Liver (tissue), 9 donors: ENCODE results near the gene BMP6. TPM values are rescaled to one million over a fixed set of nuclear protein-coding genes. Genes with fewer than 3 reads are reported as not detected.

Experiments
- DNase-seq: peaks from one replicate; pipeline ENCODE4 v3.0.0-alpha.2; 2017; ENCODE audit warnings: low spot score
- H3K27ac ChIP-seq, 2 donors: one replicate each; pipeline ENCODE4 v1.7.0; 2013; ENCODE audit warnings: inconsistent platforms in 2 of 2, low read length in 2 of 2, control low read depth in 1 of 2, low read depth in 1 of 2, mild to moderate bottlenecking in 1 of 2
- H3K27me3 ChIP-seq, 4 donors: one replicate each; pipeline versions ENCODE4 v1.6.1 to v1.7.0; 2013; ENCODE audit warnings: low read length in 3 of 4, inconsistent platforms in 1 of 4, mild to moderate bottlenecking in 1 of 4, moderate library complexity in 1 of 4; ENCODE audit not compliant: control insufficient read depth in 4 of 4, insufficient read depth in 4 of 4
- H3K36me3 ChIP-seq, 4 donors: one replicate each; pipeline versions ENCODE4 v1.6.1 to v1.7.0; 2013; ENCODE audit warnings: low read length in 3 of 4, mild to moderate bottlenecking in 3 of 4, low read depth in 1 of 4, moderate library complexity in 1 of 4; ENCODE audit not compliant: control insufficient read depth in 4 of 4, insufficient read depth in 3 of 4
- H3K4me1 ChIP-seq, 4 donors: one replicate each; pipeline versions ENCODE4 v1.6.1 to v1.7.0; 2013; ENCODE audit warnings: low read length in 3 of 4, mild to moderate bottlenecking in 3 of 4, moderate library complexity in 1 of 4; ENCODE audit not compliant: control insufficient read depth in 4 of 4, insufficient read depth in 4 of 4
- H3K4me3 ChIP-seq, 3 donors: one replicate each; pipeline versions ENCODE4 v1.6.1 to v1.7.0; 2013; ENCODE audit warnings: low read length in 3 of 3, control low read depth in 1 of 3, low read depth in 1 of 3, mild to moderate bottlenecking in 1 of 3
- H3K9ac ChIP-seq, 2 donors: one replicate each; pipeline ENCODE4 v1.7.0; 2013; ENCODE audit warnings: low read length in 2 of 2, mild to moderate bottlenecking in 2 of 2, moderate library complexity in 2 of 2, control low read depth in 1 of 2, low read depth in 1 of 2
- H3K9me3 ChIP-seq, 4 donors: one replicate each; pipeline versions ENCODE4 v1.6.1 to v1.7.0; 2013; ENCODE audit warnings: low read length in 3 of 4; ENCODE audit not compliant: control insufficient read depth in 4 of 4
- CTCF ChIP-seq: fragments of 150-350 bp; IDR thresholded peaks from 2 replicates; pipeline ENCODE4 v1.5.1; 2017; ENCODE audit warnings: improper control_type of control experiment, low read depth, low read length; ENCODE audit not compliant: missing input control
- EGR1 ChIP-seq, 2 donors: IDR thresholded peaks; 2 replicates each; pipeline ENCODE4 v1.6.1; 2016 to 2018; ENCODE audit warnings: antibody characterized with exemption in 2 of 2, low read depth in 2 of 2
- FOXA1 ChIP-seq: IDR thresholded peaks from 2 replicates; pipeline ENCODE4 v1.6.1; 2016; ENCODE audit warnings: antibody characterized with exemption
- FOXA2 ChIP-seq: IDR thresholded peaks from 2 replicates; pipeline ENCODE4 v1.6.1; 2016; ENCODE audit warnings: antibody characterized with exemption
- GABPA ChIP-seq, 2 donors: IDR thresholded peaks in 1 of 2; conservative IDR thresholded peaks in 1 of 2; 2 replicates each; pipeline ENCODE4 v1.6.1; 2016; ENCODE audit warnings: antibody characterized with exemption in 2 of 2, mild to moderate bottlenecking in 1 of 2, moderate library complexity in 1 of 2
- HNF4A ChIP-seq, 2 donors: conservative IDR thresholded peaks; 2 replicates each; pipeline ENCODE4 v1.6.1; 2016; ENCODE audit warnings: antibody characterized with exemption in 2 of 2, mild to moderate bottlenecking in 2 of 2
- HNF4G ChIP-seq: IDR thresholded peaks from 2 replicates; pipeline ENCODE4 v1.6.1; 2016; ENCODE audit warnings: antibody characterized with exemption
- JUND ChIP-seq, 2 donors: IDR thresholded peaks; 2 replicates each; pipeline ENCODE4 v1.6.1; 2016; ENCODE audit warnings: antibody characterized with exemption in 2 of 2
- NR2F2 ChIP-seq: IDR thresholded peaks from 2 replicates; pipeline ENCODE4 v1.6.1; 2016; ENCODE audit warnings: antibody characterized with exemption
- RAD21 ChIP-seq, 2 donors: IDR thresholded peaks; 2 replicates each; pipeline ENCODE4 v1.6.1; 2016; ENCODE audit warnings: antibody characterized with exemption in 2 of 2, mild to moderate bottlenecking in 2 of 2
- RXRA ChIP-seq, 2 donors: IDR thresholded peaks; 2 replicates each; pipeline ENCODE4 v1.6.1; 2017 to 2018; ENCODE audit warnings: antibody characterized with exemption in 2 of 2, mild to moderate bottlenecking in 1 of 2
- SP1 ChIP-seq: IDR thresholded peaks from 2 replicates; pipeline ENCODE4 v1.6.1; 2018; ENCODE audit warnings: antibody characterized with exemption, mild to moderate bottlenecking
- TAF1 ChIP-seq: conservative IDR thresholded peaks from 2 replicates; pipeline ENCODE4 v1.6.1; 2016; ENCODE audit warnings: antibody characterized with exemption, mild to moderate bottlenecking
- YY1 ChIP-seq: IDR thresholded peaks from 2 replicates; pipeline ENCODE4 v1.6.1; 2016; ENCODE audit warnings: antibody characterized with exemption, mild to moderate bottlenecking
- ZBTB33 ChIP-seq: IDR thresholded peaks from 2 replicates; pipeline ENCODE4 v1.6.1; 2016; ENCODE audit warnings: antibody characterized with exemption
- WGBS: extraction: QIAGEN DNeasy Blood & Tissue Kit; methylation state at CpG from one replicate; pipeline ENCODE4 v1.1.7; 2013; 5-methylcytosine and 5-hydroxymethylcytosine counted together
- polyA plus RNA-seq, 2 donors: library from polyadenylated mRNA; stranded (reverse) in 1 of 2; unstranded in 1 of 2; fragments of 200-250 nt in 1 of 2; fragments of >200 nt in 1 of 2; fragmentation: Nextera tagmentation in 1 of 2; extraction: Ambion mirVana in 1 of 2; gene quantifications; one replicate each; pipeline versions ENCODE4 v1.2.1 to v1.2.3, GENCODE V29; 2013 to 2015
- total RNA-seq, 2 donors: library from RNA; depleted of rRNA; stranded (reverse); fragments of >200 nt; gene quantifications; one replicate each; pipeline ENCODE4 v1.2.3, GENCODE V29; 2014
- TF ChIP-seq, protein P1 (sequence below): IDR thresholded peaks from 2 replicates; pipeline ENCODE4 v1.6.1; 2016; ENCODE audit warnings: antibody characterized with exemption
- TF ChIP-seq, protein P2 (sequence below): IDR thresholded peaks from 2 replicates; pipeline ENCODE4 v1.6.1; 2016; ENCODE audit warnings: antibody characterized with exemption
- TF ChIP-seq, protein P3 (sequence below): IDR thresholded peaks from 2 replicates; pipeline ENCODE4 v1.6.1; 2016; ENCODE audit warnings: antibody characterized with exemption, mild to moderate bottlenecking
- donor health status: healthy.
- donor health status: healthy.
- donor health status: healthy.
- donor health status: healthy.
- donor health status: healthy.

BMP6 gene
- total and polyA plus RNA-seq, 4 donors: 0.57 to 5.9 (median 2.3) TPM

DNA sequence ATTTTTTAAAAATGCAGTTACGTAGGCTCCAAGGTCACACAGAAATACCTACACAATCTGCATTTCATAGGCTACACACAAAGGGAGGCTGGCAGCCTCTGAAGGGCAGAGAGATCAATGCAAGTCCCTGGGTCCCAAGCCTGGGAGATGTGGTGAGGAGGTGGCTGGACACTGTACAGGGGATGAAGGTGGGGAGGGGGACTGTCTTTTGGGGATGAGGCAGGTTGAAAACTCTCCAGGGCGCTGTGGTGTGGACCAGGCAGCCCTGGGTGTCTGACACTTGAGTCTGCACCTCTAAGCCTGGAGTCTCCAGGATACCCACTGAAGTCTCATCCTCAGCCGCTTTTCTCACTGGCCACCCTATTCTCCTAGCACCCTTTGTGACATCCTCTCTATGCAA is 160.2 kb downstream of the BMP6 start (continued):
- TF ChIP-seq SP1: no peak
- TF ChIP-seq FOXA2: no peak
- TF ChIP-seq, protein P1, sequence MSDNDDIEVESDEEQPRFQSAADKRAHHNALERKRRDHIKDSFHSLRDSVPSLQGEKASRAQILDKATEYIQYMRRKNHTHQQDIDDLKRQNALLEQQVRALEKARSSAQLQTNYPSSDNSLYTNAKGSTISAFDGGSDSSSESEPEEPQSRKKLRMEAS: no peak
- no peak for TF ChIP-seq RAD21 (IDR thresholded peaks at IDR 0.05)
- TF ChIP-seq, protein P2, sequence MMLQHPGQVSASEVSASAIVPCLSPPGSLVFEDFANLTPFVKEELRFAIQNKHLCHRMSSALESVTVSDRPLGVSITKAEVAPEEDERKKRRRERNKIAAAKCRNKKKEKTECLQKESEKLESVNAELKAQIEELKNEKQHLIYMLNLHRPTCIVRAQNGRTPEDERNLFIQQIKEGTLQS: no peak
- no peak for TF ChIP-seq RXRA (IDR thresholded peaks at IDR 0.05)
- no peak for TF ChIP-seq HNF4A (conservative IDR thresholded peaks at IDR 0.05)
- no peak for TF ChIP-seq NR2F2

DNA sequence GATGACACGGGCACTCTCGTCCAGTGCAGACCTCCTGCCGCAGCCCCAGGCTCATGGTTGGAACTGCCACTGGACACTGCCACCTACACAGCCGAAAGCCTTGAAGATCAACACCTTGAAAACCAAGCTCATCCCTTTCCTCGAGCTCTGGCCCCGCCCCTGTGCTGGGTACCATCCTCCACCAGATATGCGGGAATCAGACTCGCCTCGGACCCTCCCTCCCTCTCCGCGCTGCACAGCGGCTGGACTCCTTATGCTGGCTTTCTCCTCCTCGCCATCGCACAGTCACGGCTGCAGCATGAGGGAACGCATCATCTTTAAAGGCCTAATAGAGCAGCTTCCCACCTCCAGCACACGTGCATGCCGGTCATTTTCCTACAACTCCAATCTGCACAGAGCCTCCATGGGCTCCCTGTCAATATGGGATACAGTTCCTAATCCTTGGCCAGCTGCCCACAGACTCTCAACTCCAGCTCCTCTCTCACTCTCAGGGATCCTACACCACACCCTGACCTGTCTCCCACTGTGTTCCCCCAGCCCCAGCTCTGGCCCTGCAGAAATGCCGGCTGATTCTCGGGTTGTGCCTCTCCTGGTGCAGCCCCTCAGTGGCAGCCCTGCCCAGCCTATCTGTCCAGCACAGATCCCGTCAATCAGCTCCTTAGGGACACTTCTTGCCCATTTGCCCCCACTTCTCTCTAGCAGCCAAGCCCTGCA is 161.5 kb downstream of the BMP6 start:
- no peaks in the 10 kb centered on the region for H3K27me3 ChIP-seq
- H3K4me3 ChIP-seq: no peak overlapping the region
- peaks cover 38 to 99% (median 94%) of the 10 kb centered on the region in 4 donors for H3K36me3 ChIP-seq
- WGBS: 98% methylated on average over 21 of the region's 21 CpGs
- TF ChIP-seq NR2F2: no peak
- no peak for TF ChIP-seq ZBTB33
- TF ChIP-seq HNF4A (conservative IDR thresholded peaks at IDR 0.05): no peak
- no peak for TF ChIP-seq EGR1 (IDR thresholded peaks at IDR 0.05; ENCODE audit: low read depth in 2 of 2)
- no peak for TF ChIP-seq HNF4G
- TF ChIP-seq TAF1: no peak
- TF ChIP-seq FOXA2: no peak
- TF ChIP-seq CTCF: no peak
- TF ChIP-seq RXRA (IDR thresholded peaks at IDR 0.05): no peak
- TF ChIP-seq, protein P3, sequence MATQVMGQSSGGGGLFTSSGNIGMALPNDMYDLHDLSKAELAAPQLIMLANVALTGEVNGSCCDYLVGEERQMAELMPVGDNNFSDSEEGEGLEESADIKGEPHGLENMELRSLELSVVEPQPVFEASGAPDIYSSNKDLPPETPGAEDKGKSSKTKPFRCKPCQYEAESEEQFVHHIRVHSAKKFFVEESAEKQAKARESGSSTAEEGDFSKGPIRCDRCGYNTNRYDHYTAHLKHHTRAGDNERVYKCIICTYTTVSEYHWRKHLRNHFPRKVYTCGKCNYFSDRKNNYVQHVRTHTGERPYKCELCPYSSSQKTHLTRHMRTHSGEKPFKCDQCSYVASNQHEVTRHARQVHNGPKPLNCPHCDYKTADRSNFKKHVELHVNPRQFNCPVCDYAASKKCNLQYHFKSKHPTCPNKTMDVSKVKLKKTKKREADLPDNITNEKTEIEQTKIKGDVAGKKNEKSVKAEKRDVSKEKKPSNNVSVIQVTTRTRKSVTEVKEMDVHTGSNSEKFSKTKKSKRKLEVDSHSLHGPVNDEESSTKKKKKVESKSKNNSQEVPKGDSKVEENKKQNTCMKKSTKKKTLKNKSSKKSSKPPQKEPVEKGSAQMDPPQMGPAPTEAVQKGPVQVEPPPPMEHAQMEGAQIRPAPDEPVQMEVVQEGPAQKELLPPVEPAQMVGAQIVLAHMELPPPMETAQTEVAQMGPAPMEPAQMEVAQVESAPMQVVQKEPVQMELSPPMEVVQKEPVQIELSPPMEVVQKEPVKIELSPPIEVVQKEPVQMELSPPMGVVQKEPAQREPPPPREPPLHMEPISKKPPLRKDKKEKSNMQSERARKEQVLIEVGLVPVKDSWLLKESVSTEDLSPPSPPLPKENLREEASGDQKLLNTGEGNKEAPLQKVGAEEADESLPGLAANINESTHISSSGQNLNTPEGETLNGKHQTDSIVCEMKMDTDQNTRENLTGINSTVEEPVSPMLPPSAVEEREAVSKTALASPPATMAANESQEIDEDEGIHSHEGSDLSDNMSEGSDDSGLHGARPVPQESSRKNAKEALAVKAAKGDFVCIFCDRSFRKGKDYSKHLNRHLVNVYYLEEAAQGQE: no peak
- no peak for TF ChIP-seq JUND (IDR thresholded peaks at IDR 0.05)
- TF ChIP-seq, protein P2: no peak
- TF ChIP-seq, protein P1: no peak
- no peak for TF ChIP-seq YY1
- no peak for TF ChIP-seq GABPA (IDR thresholded peaks at IDR 0.05 in 1 of 2, conservative IDR thresholded peaks at IDR 0.05 in 1 of 2)
- TF ChIP-seq RAD21 (IDR thresholded peaks at IDR 0.05): no peak
- no peak for TF ChIP-seq FOXA1
- no peak for TF ChIP-seq SP1
- H3K4me1 ChIP-seq: no peaks in the 10 kb centered on the region
- H3K27ac ChIP-seq: no peak overlapping the region
- no peaks in the 10 kb centered on the region for H3K9me3 ChIP-seq
- no peak overlapping the region for H3K9ac ChIP-seq
- no peak for DNase-seq
